Right lobe of liver (tissue), 4 donors: ENCODE results near the gene DAPK1.

ENCODE experiments used
- POLR2A ChIP-seq: fragments of 450-650 bp; IDR thresholded peaks from one replicate; pipeline ENCODE4 v1.6.1; 2017; ENCODE audit warnings: antibody characterized with exemption, mild to moderate bottlenecking
- TF ChIP-seq, protein P1 (sequence below), 4 donors: fragments of 200-600 bp in 3 of 4; fragments of 450-650 bp in 1 of 4; IDR thresholded peaks; one replicate each; pipeline versions ENCODE4 v1.5.1 to v1.8.0; 2016 to 2022; ENCODE audit warnings: antibody characterized with exemption in 4 of 4, mild to moderate bottlenecking in 2 of 4
- donor health status: DM: no; HTN: no; CAD: no.
- donor health status: DM: no; HTN: no; CAD: no.
- donor health status: DM: no; HTN: yes; CAD: no.

- TF ChIP-seq POLR2A = no peak
- TF ChIP-seq, protein P1, sequence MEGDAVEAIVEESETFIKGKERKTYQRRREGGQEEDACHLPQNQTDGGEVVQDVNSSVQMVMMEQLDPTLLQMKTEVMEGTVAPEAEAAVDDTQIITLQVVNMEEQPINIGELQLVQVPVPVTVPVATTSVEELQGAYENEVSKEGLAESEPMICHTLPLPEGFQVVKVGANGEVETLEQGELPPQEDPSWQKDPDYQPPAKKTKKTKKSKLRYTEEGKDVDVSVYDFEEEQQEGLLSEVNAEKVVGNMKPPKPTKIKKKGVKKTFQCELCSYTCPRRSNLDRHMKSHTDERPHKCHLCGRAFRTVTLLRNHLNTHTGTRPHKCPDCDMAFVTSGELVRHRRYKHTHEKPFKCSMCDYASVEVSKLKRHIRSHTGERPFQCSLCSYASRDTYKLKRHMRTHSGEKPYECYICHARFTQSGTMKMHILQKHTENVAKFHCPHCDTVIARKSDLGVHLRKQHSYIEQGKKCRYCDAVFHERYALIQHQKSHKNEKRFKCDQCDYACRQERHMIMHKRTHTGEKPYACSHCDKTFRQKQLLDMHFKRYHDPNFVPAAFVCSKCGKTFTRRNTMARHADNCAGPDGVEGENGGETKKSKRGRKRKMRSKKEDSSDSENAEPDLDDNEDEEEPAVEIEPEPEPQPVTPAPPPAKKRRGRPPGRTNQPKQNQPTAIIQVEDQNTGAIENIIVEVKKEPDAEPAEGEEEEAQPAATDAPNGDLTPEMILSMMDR (IDR thresholded peaks at IDR 0.05) = no peak
These were observed 71.9 kb downstream of the DAPK1 start for GRCh38 chr9:87569518-87569917.
